Adrenal gland (tissue), 5 donors: ENCODE data around the gene SLC44A5.

Experiments
- POLR2A ChIP-seq, 2 donors: fragments of 450-650 bp; IDR thresholded peaks; one replicate each; pipeline ENCODE4 v1.6.1; 2017; ENCODE audit warnings: antibody characterized with exemption in 2 of 2, mild to moderate bottlenecking in 2 of 2, moderate library complexity in 1 of 2
- TF ChIP-seq, protein P1 (sequence below), 6 experiments: fragments of 450-650 bp in 4 of 6; fragments of 200-600 bp in 2 of 6; sonication (generic) in 1 of 6; IDR thresholded peaks; 1 replicate in 5 of 6; 2 replicates in 1 of 6; pipeline versions ENCODE4 v1.5.1 to v1.8.0; 2016 to 2021; ENCODE audit warnings: antibody characterized with exemption in 6 of 6, mild to moderate bottlenecking in 2 of 6, moderate library complexity in 1 of 6
- donor health status: DM: no; HTN: no; CAD: no.

DNA sequence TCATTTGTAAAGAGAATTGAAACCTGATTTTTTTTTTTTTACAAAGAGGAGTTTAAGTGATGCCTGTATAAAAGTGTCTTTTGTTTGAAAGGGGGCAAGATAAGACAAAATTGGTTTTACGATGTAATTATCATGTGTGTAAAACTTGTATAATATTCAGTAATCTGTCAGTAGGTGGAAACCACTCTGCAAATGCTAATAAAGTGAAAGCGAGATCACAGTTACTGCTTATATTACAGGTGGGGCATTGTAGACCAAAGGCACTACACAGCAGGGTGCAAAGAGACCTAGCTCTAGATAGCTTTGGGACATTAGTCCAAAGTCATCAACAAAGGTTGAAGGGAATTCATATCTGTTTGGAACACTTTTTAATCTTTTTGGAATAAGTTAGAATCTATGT is 302.5 kb downstream of the SLC44A5 start:
- TF ChIP-seq, protein P1, sequence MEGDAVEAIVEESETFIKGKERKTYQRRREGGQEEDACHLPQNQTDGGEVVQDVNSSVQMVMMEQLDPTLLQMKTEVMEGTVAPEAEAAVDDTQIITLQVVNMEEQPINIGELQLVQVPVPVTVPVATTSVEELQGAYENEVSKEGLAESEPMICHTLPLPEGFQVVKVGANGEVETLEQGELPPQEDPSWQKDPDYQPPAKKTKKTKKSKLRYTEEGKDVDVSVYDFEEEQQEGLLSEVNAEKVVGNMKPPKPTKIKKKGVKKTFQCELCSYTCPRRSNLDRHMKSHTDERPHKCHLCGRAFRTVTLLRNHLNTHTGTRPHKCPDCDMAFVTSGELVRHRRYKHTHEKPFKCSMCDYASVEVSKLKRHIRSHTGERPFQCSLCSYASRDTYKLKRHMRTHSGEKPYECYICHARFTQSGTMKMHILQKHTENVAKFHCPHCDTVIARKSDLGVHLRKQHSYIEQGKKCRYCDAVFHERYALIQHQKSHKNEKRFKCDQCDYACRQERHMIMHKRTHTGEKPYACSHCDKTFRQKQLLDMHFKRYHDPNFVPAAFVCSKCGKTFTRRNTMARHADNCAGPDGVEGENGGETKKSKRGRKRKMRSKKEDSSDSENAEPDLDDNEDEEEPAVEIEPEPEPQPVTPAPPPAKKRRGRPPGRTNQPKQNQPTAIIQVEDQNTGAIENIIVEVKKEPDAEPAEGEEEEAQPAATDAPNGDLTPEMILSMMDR (IDR thresholded peaks at IDR 0.05): no peak
- TF ChIP-seq POLR2A (IDR thresholded peaks at IDR 0.05): no peak
